Measurements from ENCODE around the gene ZNF219.
A peak's percentile ranks its signal among the peaks of the same experiment; 100 is the strongest.

The ZNF219 gene

GRCh38 chr14:21089877-21090193 lies 8.6 kb downstream of the ZNF219 start:
- intact Hi-C loops (cut with DNase I): loop anchor here (5.0 kb wide), 1 partner anchor 73 kb away; no protein-coding TSS in a partner anchor
- no peak for DNase-seq

- intact Hi-C loops (cut with DNase I): no loop called here
- no peak for DNase-seq
Observed at GRCh38 chr14:21089271-21089670, 9.2 kb downstream of the ZNF219 start.

GRCh38 chr14:21088687-21089086 lies 9.8 kb downstream of the ZNF219 start:
- DNase-seq: no peak

GRCh38 chr14:21087294-21088091 lies 11.0 kb downstream of the ZNF219 start:
- intact Hi-C loops (cut with DNase I): no loop called here
- DNase-seq: peak in 3 of 10 donors; percentile 48 to 88 (median 78)

More at GRCh38 chr14:21088687-21089086, 9.8 kb downstream of the ZNF219 start:
- intact Hi-C loops (cut with DNase I): no loop called here

- no peak for DNase-seq
- intact Hi-C loops (cut with DNase I): no loop called here
Observed at GRCh38 chr14:21086908-21087293, 11.6 kb downstream of the ZNF219 start.

GRCh38 chr14:21084998-21085853 lies 13.2 kb downstream of the ZNF219 start:
- no peak for DNase-seq
- intact Hi-C loops (cut with DNase I): no loop called here

GRCh38 chr14:21084396-21084795 lies 14.1 kb downstream of the ZNF219 start:
- intact Hi-C loops (cut with DNase I): no loop called here
- DNase-seq: no peak

GRCh38 chr14:21083565-21084325 lies 14.7 kb downstream of the ZNF219 start:
- intact Hi-C loops (cut with DNase I): no loop called here
- DNase-seq: no peak

GRCh38 chr14:21081521-21082142 lies 16.8 kb downstream of the ZNF219 start:
- DNase-seq: no peak
- intact Hi-C loops (cut with DNase I): no loop called here

- no peak for DNase-seq
- intact Hi-C loops (cut with DNase I): no loop called here
Observed at GRCh38 chr14:21078726-21079125, 19.7 kb downstream of the ZNF219 start.

- peak in 8 of 10 donors; percentile 56 to 96 (median 74) for DNase-seq
- intact Hi-C loops (cut with DNase I): no loop called here
Observed at GRCh38 chr14:21078287-21078686, 20.2 kb downstream of the ZNF219 start.

GRCh38 chr14:21077672-21078071 lies 20.8 kb downstream of the ZNF219 start:
- DNase-seq: no peak
- intact Hi-C loops (cut with DNase I): no loop called here

GRCh38 chr14:21075719-21076437 lies 22.6 kb downstream of the ZNF219 start:
- DNase-seq: no peak
- intact Hi-C loops (cut with DNase I): no loop called here

GRCh38 chr14:21074398-21075272 lies 23.8 kb downstream of the ZNF219 start:
- intact Hi-C loops (cut with DNase I): loop anchor here (5.0 kb wide), 2 partner anchors 47 to 438 kb away; partner anchors contain the start of genes METTL3 and NDRG2

GRCh38 chr14:21073921-21074320 lies 24.5 kb downstream of the ZNF219 start:
- intact Hi-C loops (cut with DNase I): loop anchor here (5.0 kb wide), 2 partner anchors 47 to 438 kb away; partner anchors contain the start of genes METTL3 and NDRG2
- no peak for DNase-seq

More at GRCh38 chr14:21074398-21075272, 23.8 kb downstream of the ZNF219 start:
- no peak for DNase-seq

GRCh38 chr14:21072781-21073339 lies 25.6 kb downstream of the ZNF219 start:
- intact Hi-C loops (cut with DNase I): loop anchor here (5.0 kb wide), 2 partner anchors 46 to 439 kb away; partner anchors contain the start of genes METTL3 and NDRG2
- DNase-seq: no peak

GRCh38 chr14:21072031-21072473 lies 26.4 kb downstream of the ZNF219 start:
- DNase-seq: no peak
- intact Hi-C loops (cut with DNase I): loop anchor here (5.0 kb wide), 2 partner anchors 45 to 440 kb away; partner anchors contain the start of genes METTL3 and NDRG2

All from posterior cingulate gyrus (tissue), 11 donors.